HL-60/S4 treated with retinoic acid at 250 ng/mL for 4 days and 3 days (cell line): ENCODE data around the gene TAF3.
"Not testable (repeated sequence)": the region's sequence is repeated elsewhere in the genome, so short reads cannot be mapped to it uniquely, and the experiment has no call there.

Experiments
- in situ Hi-C: fragments of 300-500 bp; cut with MboI; formaldehyde crosslinking; loops from 2 replicates; pipeline ENCODE4 v1.7.0; 2022; ENCODE audit warnings: low sequenced_read_pairs

Gene TAF3, protein sequence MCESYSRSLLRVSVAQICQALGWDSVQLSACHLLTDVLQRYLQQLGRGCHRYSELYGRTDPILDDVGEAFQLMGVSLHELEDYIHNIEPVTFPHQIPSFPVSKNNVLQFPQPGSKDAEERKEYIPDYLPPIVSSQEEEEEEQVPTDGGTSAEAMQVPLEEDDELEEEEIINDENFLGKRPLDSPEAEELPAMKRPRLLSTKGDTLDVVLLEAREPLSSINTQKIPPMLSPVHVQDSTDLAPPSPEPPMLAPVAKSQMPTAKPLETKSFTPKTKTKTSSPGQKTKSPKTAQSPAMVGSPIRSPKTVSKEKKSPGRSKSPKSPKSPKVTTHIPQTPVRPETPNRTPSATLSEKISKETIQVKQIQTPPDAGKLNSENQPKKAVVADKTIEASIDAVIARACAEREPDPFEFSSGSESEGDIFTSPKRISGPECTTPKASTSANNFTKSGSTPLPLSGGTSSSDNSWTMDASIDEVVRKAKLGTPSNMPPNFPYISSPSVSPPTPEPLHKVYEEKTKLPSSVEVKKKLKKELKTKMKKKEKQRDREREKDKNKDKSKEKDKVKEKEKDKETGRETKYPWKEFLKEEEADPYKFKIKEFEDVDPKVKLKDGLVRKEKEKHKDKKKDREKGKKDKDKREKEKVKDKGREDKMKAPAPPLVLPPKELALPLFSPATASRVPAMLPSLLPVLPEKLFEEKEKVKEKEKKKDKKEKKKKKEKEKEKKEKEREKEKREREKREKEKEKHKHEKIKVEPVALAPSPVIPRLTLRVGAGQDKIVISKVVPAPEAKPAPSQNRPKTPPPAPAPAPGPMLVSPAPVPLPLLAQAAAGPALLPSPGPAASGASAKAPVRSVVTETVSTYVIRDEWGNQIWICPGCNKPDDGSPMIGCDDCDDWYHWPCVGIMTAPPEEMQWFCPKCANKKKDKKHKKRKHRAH

GRCh38 chr10:7818295-7819120 is at the start of gene TAF3:
TAF3 (plus strand) TSS chr10:7818505; CDS start chr10:7818710, 205 bp downstream.
- in situ Hi-C loops = no loop called here

- in situ Hi-C loops = no loop called here
These were observed 44.2 kb upstream of the TAF3 start for GRCh38 chr10:7773845-7774801.

DNA sequence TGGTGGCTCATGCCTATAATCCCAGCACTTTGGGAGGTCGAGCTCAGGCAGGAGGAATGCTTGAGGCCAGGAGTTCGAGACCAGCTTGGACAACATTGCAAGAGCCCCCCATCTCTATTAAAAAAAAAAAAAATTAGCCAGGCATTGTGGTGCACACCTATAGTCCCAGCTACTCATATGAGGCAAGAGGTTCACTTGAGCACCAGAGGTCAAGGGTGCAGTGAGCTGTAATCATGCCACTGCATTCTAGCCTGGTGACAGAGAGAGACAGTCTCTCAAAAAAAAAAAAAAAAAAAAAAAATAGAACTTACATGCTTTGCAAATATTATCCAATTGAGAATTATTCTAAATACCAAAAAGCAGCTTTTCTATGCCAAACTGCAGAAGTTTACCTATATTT is 41.5 kb upstream of the TAF3 start:
- in situ Hi-C loops = no loop called here

- in situ Hi-C loops = not testable (repeated sequence)
These were observed 36.1 kb upstream of the TAF3 start for GRCh38 chr10:7782194-7782593.

DNA sequence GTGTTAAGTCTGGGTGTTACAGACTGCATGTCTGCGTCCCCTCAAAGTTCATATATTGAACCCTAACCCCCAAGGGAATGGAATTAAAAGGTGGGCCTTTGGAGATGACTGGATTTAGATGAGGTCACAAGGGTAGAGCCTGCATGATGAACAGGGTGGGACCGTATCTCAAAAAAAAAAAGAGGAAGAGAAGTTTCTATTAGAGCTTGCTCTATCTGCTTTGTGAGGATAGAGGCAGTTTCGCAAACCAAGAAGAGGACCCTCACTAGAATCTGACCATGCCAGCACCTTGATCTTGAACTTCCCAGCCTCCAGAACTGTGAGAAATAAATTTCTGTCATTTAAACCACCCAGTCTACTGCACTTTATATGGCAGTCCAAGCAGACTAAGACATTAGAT is 31.9 kb upstream of the TAF3 start:
- in situ Hi-C loops = no loop called here

GRCh38 chr10:7787150-7787856 is 31.0 kb upstream of the TAF3 start:
- in situ Hi-C loops = no loop called here

DNA sequence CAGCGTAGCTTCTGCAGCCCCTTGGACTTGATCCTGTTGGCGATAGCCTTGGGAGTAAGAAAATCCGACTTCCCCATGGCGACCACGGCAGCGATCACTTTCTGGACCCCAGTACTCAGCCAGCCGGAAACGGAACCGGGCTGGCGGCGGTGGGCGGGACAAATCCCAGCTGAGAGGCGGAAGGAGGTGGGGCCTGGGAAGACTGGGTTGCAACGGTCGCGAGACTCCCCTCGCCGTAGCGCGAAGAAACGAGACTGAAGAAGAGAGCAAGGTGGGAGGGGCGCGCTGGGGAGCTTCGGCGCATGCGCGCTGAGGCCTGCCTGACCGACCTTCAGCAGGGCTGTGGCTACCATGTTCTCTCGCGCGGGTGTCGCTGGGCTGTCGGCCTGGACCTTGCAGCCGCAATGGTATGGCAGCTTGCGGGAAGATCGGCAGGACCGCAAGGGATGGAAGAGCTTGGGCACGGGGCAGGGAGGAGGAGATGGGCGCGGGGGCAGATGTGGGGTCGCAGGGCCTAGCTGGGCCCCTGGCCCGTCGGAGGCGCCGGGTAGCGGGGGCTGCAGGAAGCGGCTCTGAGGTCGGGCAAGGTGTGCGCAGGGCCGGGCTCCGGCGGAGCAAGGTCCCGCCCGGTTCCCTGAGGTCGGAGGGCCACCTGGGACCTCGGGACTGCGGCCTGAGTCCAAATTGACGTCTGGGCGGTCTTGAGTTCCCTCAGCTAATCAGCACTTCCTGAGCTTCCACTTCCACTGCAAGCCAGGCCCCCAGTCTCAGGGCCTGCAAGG is 30.3 kb upstream of the TAF3 start, which contains the start of the genes ATP5F1C and KIN:
Gene ATP5F1C (plus strand): TSS at position 321 of the 782 bp plus-strand sequence. CDS start 31 bp downstream, at position 352.
Gene KIN (minus strand): TSS at position 137 of the 782 bp plus-strand sequence. CDS start 60 bp downstream, at position 77.
- in situ Hi-C loops = no loop called here

GRCh38 chr10:7788639-7789286 is 29.5 kb upstream of the TAF3 start:
- in situ Hi-C loops = no loop called here

DNA sequence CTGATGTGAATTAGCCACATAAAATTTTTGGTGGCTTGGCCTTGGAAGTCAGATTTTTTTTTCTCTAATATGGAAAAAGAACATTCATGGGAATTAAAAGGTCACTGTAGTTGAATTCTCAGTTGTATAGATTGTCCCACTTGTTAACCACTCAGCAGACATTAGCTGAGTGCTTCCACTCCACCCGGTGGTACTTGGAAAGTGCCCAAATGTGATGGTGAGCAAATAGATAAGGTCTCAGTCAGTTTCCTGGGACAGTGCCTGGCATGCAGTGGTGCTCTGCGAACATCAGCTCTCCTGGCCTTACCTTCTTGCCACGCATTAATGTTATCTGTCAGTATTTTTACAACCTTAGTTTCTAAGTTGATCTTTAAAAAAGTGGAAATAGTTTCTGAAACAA is 28.9 kb upstream of the TAF3 start:
- in situ Hi-C loops = no loop called here

DNA sequence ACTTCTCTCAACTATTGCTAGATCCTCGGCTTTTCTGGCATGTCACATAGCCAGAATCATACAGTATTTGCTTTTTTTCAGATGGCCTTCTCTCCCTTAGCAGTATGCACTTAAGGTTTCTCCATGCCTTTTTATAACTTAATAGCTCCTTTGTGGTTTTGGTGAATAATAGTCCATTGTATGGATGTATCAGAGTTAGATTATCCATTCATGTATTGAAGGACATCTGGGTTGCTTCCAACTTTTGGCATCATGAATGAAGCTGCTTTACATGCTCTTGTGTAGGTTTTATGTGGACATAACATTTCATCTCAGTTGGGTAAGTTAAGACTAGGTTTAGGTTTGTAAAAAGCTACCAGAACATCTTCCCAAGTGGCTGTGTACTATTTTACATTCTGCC is 25.8 kb upstream of the TAF3 start:
- in situ Hi-C loops = no loop called here

DNA sequence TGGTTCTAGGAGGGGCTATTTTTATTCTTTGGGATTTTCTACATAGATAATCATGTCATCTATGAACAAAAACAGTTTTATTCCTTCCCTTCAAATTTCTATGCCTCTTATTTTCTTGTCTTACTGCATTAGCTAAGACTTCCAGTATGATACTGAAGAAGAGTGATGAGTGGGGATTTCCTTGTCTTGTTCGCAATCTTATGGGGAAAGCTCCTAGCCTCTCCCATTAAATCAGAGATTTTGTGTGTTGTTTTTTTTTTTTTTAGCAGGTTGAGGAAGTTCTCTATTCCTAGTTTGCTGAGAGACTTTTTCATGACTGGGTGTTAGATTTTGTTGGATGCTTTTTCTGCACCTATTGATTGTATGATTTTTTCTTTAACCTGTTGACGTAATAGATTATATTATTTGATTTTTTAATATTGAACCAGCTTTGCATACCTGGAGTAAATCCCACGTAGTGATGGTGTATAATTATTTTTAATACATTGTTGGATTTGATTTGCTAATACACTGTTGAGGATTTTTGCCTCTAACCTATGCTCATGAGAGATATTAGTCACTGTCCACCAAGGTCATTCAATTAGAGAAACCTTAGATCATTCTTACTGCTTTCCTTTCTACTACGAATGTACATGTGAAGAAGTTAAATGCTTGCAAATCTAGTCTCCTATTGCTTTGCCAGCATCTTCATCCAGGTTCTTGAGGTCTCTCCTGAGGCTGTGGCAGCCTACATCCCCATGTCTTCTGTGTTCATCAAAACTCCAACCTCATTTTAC is 23.9 kb upstream of the TAF3 start:
- in situ Hi-C loops = no loop called here

DNA sequence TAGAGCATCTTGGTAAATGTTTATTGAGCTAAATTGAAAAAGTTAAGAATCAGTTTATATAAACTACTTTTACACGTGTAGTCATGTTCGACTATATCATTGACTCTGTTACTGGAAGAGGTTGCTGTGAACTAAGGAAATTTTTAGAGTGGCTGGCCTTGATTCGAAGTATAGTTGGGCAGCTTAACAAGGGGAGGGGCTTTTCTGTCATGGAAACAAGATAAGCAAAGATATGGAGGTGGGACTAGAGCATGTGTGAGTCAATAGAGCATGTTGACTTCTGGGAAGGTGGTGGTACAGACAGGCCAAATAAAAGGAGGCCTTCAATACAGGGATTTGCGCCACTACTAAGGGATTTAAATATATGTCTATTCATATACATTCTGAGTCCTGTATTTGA is 22.7 kb upstream of the TAF3 start:
- in situ Hi-C loops = no loop called here

DNA sequence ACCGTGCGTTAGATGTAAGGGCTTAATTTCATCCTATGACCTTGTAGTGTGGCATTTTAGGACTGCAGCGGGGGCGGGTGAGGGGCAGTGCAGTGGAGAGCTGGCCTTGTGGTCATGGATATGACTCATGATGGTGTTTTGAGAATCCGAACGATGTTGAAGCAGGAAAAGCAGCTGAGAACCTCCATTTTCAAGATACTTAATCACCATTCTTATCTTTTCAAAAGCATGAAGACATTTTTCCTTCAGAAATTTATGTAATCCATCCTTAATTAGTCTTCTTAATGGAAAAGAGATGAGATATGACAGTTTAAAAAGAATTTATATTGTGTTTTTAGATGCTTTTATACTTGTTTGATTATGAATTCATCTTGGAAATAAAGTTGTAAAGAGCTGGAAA is 20.7 kb upstream of the TAF3 start:
- in situ Hi-C loops = no loop called here

GRCh38 chr10:7802606-7803005 is 15.7 kb upstream of the TAF3 start:
- in situ Hi-C loops = no loop called here

GRCh38 chr10:7804216-7804615 is 14.1 kb upstream of the TAF3 start:
- in situ Hi-C loops = no loop called here

GRCh38 chr10:7804741-7805140 is 13.6 kb upstream of the TAF3 start:
- in situ Hi-C loops = no loop called here

- in situ Hi-C loops = no loop called here
These were observed 9.5 kb upstream of the TAF3 start for GRCh38 chr10:7808686-7809267.
